ENCODE results near the gene PIGS. TPM values are rescaled to one million over a fixed set of nuclear protein-coding genes. Genes with fewer than 3 reads are reported as not detected.
A peak's percentile ranks its signal among the peaks of the same experiment; 100 is the strongest.

PIGS gene
- total and polyA plus RNA-seq, 9 of the 15 experiments (the other 6 are each of a cell fraction or from before 2014, with no cell fraction given), result 47.5 to 138 (median 57.6) TPM

- TF ChIP-seq VEZF1 (CRISPR knock-in tag; IDR thresholded peaks at IDR 0.05) (peak; percentile 73), ZFP91 (CRISPR knock-in tag; IDR thresholded peaks at IDR 0.05) (no peak), RB1 (IDR thresholded peaks at IDR 0.05; ENCODE audit: low read depth) (peak; percentile 56; the same call in 1 of the 2 replicates), MTA3 (IDR thresholded peaks at IDR 0.05; ENCODE audit: borderline replicate concordance) (0 out of 2 replicates have a peak, but pooled peaks have one; percentile 2), THRA (IDR thresholded peaks at IDR 0.05) (no peak), NCOA6 (IDR thresholded peaks at IDR 0.05) (no peak), LEF1 (IDR thresholded peaks at IDR 0.05) (no peak), ELK1 (CRISPR knock-in tag; IDR thresholded peaks at IDR 0.05) (no peak), ZBTB43 (CRISPR knock-in tag; IDR thresholded peaks at IDR 0.05) (no peak), MEIS2 (IDR thresholded peaks at IDR 0.05; ENCODE audit: partially characterized antibody) (peak; percentile 32), ZNF431 (CRISPR knock-in tag; IDR thresholded peaks at IDR 0.05) (0 out of 2 replicates have a peak, but pooled peaks have one; percentile 21), HNRNPL (IDR thresholded peaks at IDR 0.05; ENCODE audit: low read depth, low read length) (no peak), ZNF217 (CRISPR knock-in tag; IDR thresholded peaks at IDR 0.05) (no peak), RBBP5 (IDR thresholded peaks at IDR 0.05; ENCODE audit: borderline replicate concordance, insufficient read depth, low read length, poor library complexity, severe bottlenecking) (peak; percentile 38), SAP30 (IDR thresholded peaks at IDR 0.05; ENCODE audit: borderline replicate concordance, insufficient read depth, low read depth, low read length, poor library complexity, severe bottlenecking) (peak; percentile 39), ZNF24 (IDR thresholded peaks at IDR 0.05) (0 out of 2 replicates have a peak, but pooled peaks have one; percentile 9), PKNOX1 (IDR thresholded peaks at IDR 0.05) (peak; percentile 80), FOXK2 (conservative IDR thresholded peaks at IDR 0.05 in 1 of 2, IDR thresholded peaks at IDR 0.05 in 1 of 2; ENCODE audit: low read depth in 2 of 2) (peak; percentile 85 to 91), CHD1 (IDR thresholded peaks at IDR 0.05; ENCODE audit: low read length) (peak; percentile 84), EP400 (IDR thresholded peaks at IDR 0.05) (peak; percentile 59; the same call in 1 of the 2 replicates)
These were observed 486 bp downstream of the PIGS start (continued) for GRCh38 chr17:28570716-28571360.
